Mesothelial cell of epicardium (in vitro differentiated cells): ENCODE measurements around the gene ALDOB. TPM values are rescaled to one million over a fixed set of nuclear protein-coding genes. Genes with fewer than 3 reads are reported as not detected.

Experiments used
- DNase-seq, 2 experiments: peaks; one replicate each; pipeline ENCODE4 v3.0.0; 2021; ENCODE audit warnings: low spot score in 2 of 2; ENCODE audit not compliant: unreplicated experiment in 2 of 2
- H3K27ac Mint-ChIP-seq: 2 replicates; pipeline ENCODE4 v1.8.0; 2021; ENCODE audit warnings: mixed read lengths
- H3K27me3 Mint-ChIP-seq: 2 replicates; pipeline ENCODE4 v1.8.0; 2021; ENCODE audit warnings: low read depth, mixed read lengths
- H3K36me3 Mint-ChIP-seq: 2 replicates; pipeline ENCODE4 v1.8.0; 2021; ENCODE audit warnings: mixed read lengths
- H3K4me1 Mint-ChIP-seq: 2 replicates; pipeline ENCODE4 v1.8.0; 2021; ENCODE audit warnings: mixed read lengths
- H3K4me3 Mint-ChIP-seq: 2 replicates; pipeline ENCODE4 v1.8.0; 2021; ENCODE audit warnings: mild to moderate bottlenecking, moderate library complexity, mixed read lengths
- H3K9me3 Mint-ChIP-seq: 2 replicates; pipeline ENCODE4 v1.8.0; 2021; ENCODE audit warnings: mixed read lengths
- total RNA-seq: library from RNA; stranded (reverse); gene quantifications from 3 replicates; pipeline ENCODE4 v1.2.1, GENCODE V29; 2021
- TF ChIP-seq, protein P1 (sequence below): fragments of 200-600 bp; sonication (generic); IDR thresholded peaks from one replicate; pipeline ENCODE4 v1.5.0; 2021; ENCODE audit warnings: antibody characterized with exemption; ENCODE audit not compliant: unreplicated experiment

ALDOB gene
- total RNA-seq, 1 donor from 2014 or later: not detected

DNA sequence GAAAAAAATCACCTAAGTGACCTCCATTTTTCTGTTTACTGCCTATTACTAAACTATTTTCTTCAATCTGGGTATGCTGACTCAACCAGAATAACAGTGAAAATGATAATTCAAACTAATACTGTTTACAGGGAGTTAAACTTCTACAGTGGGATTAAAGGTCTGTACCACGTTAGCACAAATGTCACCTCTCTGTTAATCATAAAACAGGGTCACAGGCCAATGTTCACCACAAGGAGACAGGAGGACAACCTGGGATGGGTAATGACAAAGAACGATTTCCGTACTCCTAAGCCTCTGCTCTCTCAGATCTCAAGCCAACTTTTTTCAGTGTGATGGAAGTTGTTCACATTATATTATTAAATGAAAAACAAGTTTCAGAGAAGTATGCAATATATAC is 2.3 kb downstream of the ALDOB start:
- Mint-ChIP-seq H3K27me3 (peaks cover 32% of the 10 kb centered on the region), H3K36me3 (no peaks in the 10 kb centered on the region), H3K27ac (no peak overlapping the region), H3K4me3 (no peak overlapping the region), H3K9me3 (no peaks in the 10 kb centered on the region), H3K4me1 (peaks cover 2% of the 10 kb centered on the region)
- TF ChIP-seq, protein P1, sequence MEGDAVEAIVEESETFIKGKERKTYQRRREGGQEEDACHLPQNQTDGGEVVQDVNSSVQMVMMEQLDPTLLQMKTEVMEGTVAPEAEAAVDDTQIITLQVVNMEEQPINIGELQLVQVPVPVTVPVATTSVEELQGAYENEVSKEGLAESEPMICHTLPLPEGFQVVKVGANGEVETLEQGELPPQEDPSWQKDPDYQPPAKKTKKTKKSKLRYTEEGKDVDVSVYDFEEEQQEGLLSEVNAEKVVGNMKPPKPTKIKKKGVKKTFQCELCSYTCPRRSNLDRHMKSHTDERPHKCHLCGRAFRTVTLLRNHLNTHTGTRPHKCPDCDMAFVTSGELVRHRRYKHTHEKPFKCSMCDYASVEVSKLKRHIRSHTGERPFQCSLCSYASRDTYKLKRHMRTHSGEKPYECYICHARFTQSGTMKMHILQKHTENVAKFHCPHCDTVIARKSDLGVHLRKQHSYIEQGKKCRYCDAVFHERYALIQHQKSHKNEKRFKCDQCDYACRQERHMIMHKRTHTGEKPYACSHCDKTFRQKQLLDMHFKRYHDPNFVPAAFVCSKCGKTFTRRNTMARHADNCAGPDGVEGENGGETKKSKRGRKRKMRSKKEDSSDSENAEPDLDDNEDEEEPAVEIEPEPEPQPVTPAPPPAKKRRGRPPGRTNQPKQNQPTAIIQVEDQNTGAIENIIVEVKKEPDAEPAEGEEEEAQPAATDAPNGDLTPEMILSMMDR: no peak
- no peak for DNase-seq

DNA sequence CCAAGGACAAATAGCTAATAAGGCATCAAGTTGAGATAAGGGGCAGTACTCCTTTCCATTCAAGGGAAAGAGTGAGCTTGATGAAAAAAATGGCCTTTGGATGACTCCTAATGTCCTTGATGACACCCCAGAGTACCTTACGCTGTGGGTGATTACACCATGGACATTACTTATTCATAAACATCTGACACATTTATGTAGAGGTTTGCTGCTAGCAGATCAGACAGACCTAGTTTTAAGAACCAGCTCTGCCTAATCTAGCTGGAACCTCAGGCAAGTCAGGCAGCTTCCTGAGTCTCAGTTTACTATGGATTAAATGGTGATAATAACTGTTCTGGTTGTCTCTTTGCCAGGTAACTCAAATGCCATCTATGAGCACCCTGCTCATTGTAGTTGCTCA is 2.8 kb downstream of the ALDOB start:
- H3K27ac Mint-ChIP-seq: no peak overlapping the region

DNA sequence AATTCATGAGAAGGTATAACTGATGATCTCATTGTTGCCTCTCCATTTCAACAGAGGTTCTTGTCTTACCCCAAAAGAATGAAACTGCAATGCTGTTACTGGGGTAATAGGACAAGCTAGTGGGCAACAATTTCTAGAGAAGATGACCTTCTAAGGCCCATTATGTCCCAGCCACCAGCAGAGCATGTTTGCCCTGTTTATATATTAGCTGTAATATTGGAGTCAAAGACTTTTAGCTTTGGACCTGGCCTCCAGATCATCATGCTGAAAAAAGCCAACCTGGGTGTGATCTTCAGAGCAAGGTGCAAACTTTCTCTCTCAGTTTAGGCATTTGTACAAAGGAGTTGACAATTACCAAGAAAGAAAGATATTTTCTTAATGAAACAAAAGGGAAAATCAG is 3.4 kb downstream of the ALDOB start:
- no peak overlapping the region for H3K27ac Mint-ChIP-seq
- H3K4me1 Mint-ChIP-seq: no peaks in the 10 kb centered on the region
- no peak overlapping the region for H3K4me3 Mint-ChIP-seq
- no peaks in the 10 kb centered on the region for H3K36me3 Mint-ChIP-seq
- H3K9me3 Mint-ChIP-seq: no peaks in the 10 kb centered on the region
- peaks cover 29% of the 10 kb centered on the region for H3K27me3 Mint-ChIP-seq
- TF ChIP-seq, protein P1: no peak
- DNase-seq: no peak

More for the DNA sequence above, 2.8 kb downstream of the ALDOB start:
- peaks cover 34% of the 10 kb centered on the region for H3K27me3 Mint-ChIP-seq
- no peak for DNase-seq
- no peak overlapping the region for H3K4me3 Mint-ChIP-seq
- no peaks in the 10 kb centered on the region for H3K9me3 Mint-ChIP-seq
- no peaks in the 10 kb centered on the region for H3K36me3 Mint-ChIP-seq
- TF ChIP-seq, protein P1: no peak
- no peaks in the 10 kb centered on the region for H3K4me1 Mint-ChIP-seq

DNA sequence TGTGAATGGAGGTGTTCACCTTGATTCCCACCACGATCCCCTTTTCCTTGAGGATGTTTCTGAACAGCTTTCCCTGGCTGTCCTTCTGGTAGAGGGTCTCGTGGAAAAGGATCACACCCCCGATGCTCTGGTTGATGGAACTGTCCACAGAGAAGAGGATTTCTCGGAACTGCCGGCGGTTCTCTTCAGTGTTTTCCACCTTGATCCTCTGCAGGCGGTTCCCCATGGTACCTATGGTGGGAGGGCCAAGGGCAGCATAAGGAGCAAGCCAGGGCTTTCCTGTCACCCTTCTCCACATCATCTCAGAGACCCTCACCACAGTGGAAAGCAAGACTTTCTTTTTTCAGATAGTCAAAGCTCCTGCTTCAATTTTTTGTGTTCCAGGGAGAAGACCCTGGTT is 5.8 kb downstream of the ALDOB start:
- no peak for DNase-seq
- Mint-ChIP-seq H3K36me3 (no peaks in the 10 kb centered on the region), H3K4me1 (no peaks in the 10 kb centered on the region), H3K27ac (no peak overlapping the region), H3K9me3 (no peaks in the 10 kb centered on the region), H3K27me3 (peaks cover 19% of the 10 kb centered on the region), H3K4me3 (no peak overlapping the region)
- TF ChIP-seq, protein P1: no peak

DNA sequence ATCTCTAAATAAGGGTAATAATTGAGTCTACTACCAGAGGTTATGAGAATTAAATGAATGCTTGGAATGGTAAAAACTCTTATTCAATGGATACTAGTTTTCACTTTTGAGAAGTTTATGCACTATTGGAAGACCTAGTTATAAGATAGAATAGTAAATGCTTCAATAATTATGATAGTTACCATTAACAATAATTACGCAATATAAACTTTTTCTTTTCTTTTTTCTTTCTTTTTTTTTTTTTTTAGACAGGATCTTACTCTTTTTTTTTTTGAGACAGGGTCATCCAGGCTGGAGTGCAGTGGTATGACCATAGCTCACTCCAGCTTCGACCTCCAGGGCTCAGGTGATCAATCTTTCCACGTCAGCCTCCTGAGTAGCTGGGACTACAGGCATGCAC is 6.7 kb downstream of the ALDOB start:
- H3K27ac Mint-ChIP-seq: no peak overlapping the region
- no peak for DNase-seq
- H3K9me3 Mint-ChIP-seq: no peaks in the 10 kb centered on the region
- peaks cover 18% of the 10 kb centered on the region for H3K27me3 Mint-ChIP-seq
- H3K4me1 Mint-ChIP-seq: no peaks in the 10 kb centered on the region
- no peak overlapping the region for H3K4me3 Mint-ChIP-seq
- TF ChIP-seq, protein P1: no peak
- H3K36me3 Mint-ChIP-seq: no peaks in the 10 kb centered on the region
